ENCODE data around the gene LDHD.
"Not testable (repeated sequence)": the region's sequence is repeated elsewhere in the genome, so short reads cannot be mapped to it uniquely, and the experiment has no call there.

The LDHD gene
- total RNA-seq = 0 to 0.36 reads per million in 2 donors

DNA sequence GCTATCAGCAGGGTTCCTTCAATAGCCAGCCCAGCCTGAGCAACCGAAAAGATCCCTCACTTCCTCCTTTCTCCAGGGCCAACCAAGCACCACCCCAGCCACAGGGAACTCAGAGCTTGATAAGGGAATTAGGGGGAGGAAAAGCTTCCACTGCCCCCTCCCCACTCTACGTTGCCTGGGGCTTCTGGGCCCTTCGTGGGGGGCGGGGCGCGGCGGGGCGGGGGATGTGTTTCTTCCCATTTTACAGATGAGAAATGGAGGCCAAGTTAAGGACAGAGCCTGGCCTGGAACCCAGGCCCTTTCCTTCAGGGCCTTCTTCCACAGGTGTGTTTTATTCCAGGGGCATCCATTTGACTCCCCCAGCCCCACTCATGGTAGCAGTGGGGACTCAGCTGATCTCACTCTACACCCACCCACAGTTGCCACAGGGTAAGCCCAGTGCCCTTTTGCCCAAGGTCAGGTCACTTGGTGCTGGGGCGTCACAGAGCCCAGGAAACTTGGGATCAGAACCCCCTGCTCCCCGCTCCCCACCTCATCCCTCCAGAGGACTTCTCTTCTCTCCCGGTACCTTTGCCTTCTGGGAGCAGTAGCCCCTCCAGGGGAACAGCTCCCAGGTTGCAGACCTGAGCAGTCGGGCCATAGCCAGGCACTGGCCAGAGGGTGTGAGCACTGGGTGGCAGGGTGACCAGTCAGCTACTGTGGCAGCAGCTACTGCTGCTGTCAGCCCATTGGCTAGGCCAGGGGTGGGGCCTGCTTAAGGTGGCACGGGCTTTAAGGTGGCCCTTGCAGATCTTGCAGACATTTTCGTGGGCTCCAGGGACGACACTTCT, at the start of gene LDHD:
Gene LDHD (minus strand): TSS at position 700 of the 830 bp plus-strand sequence. CDS start 60 bp downstream, at position 640.
- no peak for DNase-seq

DNA sequence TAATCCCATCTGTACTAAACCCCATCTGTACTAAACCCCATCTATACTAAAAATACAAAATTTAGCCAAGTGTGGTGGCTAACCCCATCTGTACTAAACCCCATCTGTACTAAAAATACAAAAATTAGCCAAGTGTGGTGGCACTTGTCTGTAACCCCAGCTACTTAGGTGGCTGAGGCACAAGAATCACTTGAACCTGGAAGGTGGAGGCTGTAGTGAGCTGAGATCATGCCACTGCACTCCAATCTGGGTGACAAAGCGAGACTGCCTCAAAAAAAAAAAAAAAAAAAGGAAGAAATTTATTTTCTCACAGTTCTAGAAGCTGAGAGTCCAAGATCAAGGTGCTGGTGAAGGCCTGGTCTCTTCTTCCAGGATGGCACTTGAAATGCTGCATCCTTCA, 43.8 kb upstream of the LDHD start:
- DNase-seq = no peak

GRCh38 chr16:75152635-75153034, 36.1 kb upstream of the LDHD start:
- no peak for DNase-seq

GRCh38 chr16:75151798-75152197, 35.2 kb upstream of the LDHD start:
- DNase-seq = no peak

DNA sequence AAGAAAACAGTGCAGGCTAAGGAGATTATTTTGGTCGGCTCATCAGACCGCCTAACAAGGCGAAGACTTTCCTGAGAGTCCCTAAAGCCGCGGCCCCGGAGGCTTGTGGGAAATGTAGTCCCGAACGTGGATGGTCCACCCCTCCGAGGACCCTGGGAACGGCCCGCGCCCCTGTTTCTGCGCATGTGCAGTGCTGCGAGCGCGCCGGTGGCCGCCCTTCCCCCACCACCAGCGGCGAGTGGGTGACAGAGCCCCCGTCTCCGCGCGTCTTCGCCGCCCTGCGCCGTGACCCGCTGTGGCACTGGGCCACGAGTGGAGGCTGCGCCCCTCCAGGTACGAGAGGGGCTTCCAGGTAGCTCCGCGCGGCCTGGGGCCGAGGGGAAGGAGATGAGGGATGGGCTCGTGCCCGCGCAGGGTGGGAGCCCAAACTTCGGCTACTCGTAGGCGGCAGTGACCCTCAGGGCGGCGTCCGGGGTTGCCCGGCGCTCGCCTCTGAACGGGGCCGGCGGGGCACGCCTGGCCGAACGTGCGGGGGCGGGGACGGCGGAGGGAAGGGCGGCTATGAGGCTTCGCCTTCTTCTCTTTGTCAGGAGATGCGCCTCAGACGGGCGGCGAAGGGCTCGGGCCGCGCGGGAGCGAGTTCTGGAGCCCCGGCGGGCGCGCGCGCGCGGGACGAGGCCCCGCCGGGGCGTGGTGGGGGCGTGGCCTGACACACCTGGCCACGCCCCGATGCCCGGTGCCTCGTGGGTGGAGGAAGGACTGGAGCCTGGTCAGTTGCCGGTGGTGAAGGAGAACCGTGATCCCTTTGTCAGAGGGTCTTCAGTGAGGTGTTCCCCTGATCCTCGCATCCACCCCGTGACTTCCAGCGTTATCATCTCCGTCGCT, 32.0 kb upstream of the LDHD start, which contains the start of gene ZFP1:
Gene ZFP1 (plus strand): TSS at position 214 of the 885 bp plus-strand sequence. CDS start 4,428 bp downstream, outside the sequence.
- peak; percentile 86 for DNase-seq

- DNase-seq = no peak
Observed at GRCh38 chr16:75147968-75148310, 31.4 kb upstream of the LDHD start.

- no peak for DNase-seq
Observed at GRCh38 chr16:75143941-75144340, 27.4 kb upstream of the LDHD start.

GRCh38 chr16:75139498-75139897, 22.9 kb upstream of the LDHD start:
- no peak for DNase-seq

DNA sequence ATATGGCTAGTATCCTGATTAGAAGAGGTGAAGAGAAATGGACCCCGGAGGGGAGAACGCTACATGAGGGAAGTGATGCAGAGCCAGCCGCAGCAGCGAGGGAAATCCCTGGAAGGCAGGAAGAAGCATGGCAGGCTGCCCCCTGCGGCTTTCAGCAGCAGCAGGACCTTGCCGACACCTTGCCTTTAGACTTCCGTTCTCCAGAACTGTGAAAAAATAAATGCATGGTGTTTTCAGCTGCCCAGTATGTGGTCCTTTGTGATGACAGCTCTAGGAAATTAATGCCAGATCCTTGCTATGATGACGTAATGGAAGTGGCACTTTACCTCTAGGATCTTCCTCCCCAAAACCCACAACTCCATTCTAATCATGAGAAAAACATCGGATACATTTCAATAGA, 22.1 kb upstream of the LDHD start:
- no peak for DNase-seq

DNA sequence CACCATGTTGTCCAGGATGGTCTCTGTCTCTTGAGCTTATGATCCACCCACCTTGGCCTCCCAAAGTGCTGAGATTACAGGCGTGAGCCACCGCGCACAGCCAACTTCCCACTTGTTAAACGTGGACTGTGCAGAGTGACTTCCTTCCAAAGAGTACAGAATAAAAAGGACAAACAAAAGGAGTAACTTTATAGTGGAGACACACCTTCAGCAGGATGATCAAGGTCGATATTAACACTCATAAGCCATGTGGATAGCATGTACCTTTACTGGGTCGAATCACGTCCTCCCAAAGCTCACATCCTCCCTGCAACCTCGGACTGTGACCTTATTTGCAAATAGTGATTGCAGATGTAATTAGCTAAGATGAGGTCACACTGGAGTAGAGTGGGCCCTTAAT, 21.7 kb upstream of the LDHD start:
- DNase-seq = no peak

GRCh38 chr16:75131081-75131480, 14.5 kb upstream of the LDHD start:
- no peak for DNase-seq

GRCh38 chr16:75130150-75130771, 13.7 kb upstream of the LDHD start:
- DNase-seq = no peak

DNA sequence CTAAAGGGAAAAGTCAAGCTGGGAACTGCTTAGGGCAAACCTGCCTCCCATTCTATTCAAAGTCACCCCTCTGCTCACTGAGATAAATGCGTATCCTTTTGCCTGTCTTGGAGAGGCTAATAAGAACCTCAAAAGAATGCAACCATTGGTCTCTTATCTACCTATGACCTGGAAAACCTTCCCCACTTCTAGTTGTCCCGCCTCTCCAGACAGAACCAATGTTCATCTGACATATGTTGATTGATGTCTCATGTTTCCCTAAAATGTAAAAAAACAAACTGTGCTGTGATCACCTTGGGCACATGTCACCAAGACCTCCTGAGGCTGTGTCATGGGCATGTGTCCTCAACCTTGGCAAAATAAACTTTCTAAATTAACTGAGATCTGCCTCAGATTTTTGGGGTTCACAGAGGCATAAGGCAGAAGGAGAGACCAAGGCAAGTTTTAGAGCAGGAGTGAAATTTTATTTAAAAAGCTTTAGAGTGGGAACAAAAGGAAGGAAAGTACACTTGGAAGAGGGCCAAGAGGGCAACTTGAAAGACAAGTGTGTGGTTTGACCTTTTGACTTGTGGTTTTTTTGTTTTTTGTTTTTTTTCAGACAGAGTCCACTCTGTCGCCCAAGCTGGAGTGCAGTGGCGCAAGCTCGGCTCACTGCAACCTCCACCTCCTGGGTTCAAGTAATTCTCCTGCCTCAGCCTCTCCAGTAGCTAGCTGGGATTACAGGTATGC, 13.0 kb upstream of the LDHD start:
- DNase-seq = not testable (repeated sequence)

DNA sequence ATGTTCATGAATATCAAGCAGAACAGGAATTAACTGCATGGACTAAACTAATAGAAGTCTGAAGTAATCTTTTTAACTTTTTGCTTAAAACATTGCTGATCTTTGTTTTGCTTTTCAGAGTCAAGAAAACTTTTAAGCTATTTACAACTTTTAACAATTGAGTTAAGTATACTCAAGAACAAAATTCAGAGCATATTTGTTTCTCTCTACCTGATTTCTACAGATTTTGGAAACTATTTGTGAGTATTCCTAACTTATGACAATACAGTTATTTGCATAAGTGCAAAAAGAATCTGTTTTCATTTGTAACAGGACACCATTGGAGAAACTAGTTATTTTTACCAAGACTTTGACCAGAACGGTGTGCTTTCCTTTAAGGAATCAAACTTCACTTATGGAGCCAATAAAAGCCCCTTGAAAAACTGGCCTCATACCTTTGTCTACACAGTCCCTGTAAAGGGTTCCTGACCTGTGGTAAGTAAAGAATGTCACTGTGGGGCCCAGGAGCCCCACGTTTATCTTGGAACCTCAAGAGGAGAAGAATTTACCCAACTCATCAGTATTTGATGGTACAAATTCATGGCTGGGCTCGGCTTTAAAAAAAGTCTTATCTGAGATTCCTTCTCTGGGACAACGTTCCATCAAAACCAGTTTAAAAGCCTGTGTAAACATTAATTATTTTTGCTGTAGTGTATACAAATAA, 11.3 kb upstream of the LDHD start:
- DNase-seq = no peak

- no peak for DNase-seq
Observed at GRCh38 chr16:75122609-75123008, 6.0 kb upstream of the LDHD start.

GRCh38 chr16:75121949-75122568, 5.5 kb upstream of the LDHD start:
- no peak for DNase-seq

- DNase-seq = no peak
Observed at GRCh38 chr16:75120253-75120652, 3.7 kb upstream of the LDHD start.

- no peak for DNase-seq
Observed at GRCh38 chr16:75118943-75119539, 2.5 kb upstream of the LDHD start.

DNA sequence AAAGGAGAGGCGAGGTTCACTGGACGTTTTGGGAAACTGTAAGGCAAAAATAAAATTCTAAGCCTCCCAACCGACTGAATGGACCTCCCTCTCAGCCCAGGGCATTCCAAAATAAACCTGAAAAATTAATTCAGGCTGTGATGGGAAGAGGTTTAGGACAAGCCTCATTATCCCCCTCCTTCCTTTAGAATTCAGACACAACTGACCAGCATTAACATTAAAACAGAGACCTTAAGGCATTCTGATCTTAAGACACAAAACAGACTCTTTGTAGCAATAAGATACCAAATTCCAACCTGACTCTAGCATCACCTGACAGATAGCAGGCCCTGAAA, 298 bp upstream of the LDHD start:
- no peak for DNase-seq

GRCh38 chr16:75114946-75115825, 1.4 kb downstream of the LDHD start:
- DNase-seq = no peak

All from activated gamma-delta T cell (primary cell).